Parathyroid adenoma (tissue), 2 donors: ENCODE data around the gene ZMYND12.
"Not testable (repeated sequence)": the region's sequence is repeated elsewhere in the genome, so short reads cannot be mapped to it uniquely, and the experiment has no call there.

Source experiments
- H2AFZ ChIP-seq: fragments of 300-600 bp; sonication (generic); one replicate; pipeline ENCODE4 v1.7.0; 2017; ENCODE audit warnings: antibody characterized with exemption, mild to moderate bottlenecking
- H3K27ac ChIP-seq: fragments of 300-600 bp; sonication (generic); one replicate; pipeline ENCODE4 v1.7.0; 2017
- H3K27me3 ChIP-seq: fragments of 300-600 bp; sonication (generic); one replicate; pipeline ENCODE4 v1.7.0; 2017; ENCODE audit warnings: low read length; ENCODE audit not compliant: control insufficient read depth, insufficient read depth
- H3K36me3 ChIP-seq: fragments of 300-600 bp; sonication (generic); one replicate; pipeline ENCODE4 v1.7.0; 2017; ENCODE audit warnings: low read length; ENCODE audit not compliant: control insufficient read depth, insufficient read depth
- H3K4me1 ChIP-seq: fragments of 300-600 bp; sonication (generic); one replicate; pipeline ENCODE4 v1.7.0; 2017; ENCODE audit warnings: control low read depth
- H3K4me2 ChIP-seq: fragments of 300-600 bp; sonication (generic); one replicate; pipeline ENCODE4 v1.7.0; 2017; ENCODE audit warnings: low read length
- H3K4me3 ChIP-seq: fragments of 300-600 bp; sonication (generic); one replicate; pipeline ENCODE4 v1.7.0; 2017; ENCODE audit warnings: low read depth, low read length
- H3K79me2 ChIP-seq: fragments of 300-600 bp; sonication (generic); one replicate; pipeline ENCODE4 v1.7.0; 2017; ENCODE audit warnings: control low read depth
- H3K9ac ChIP-seq: fragments of 300-600 bp; sonication (generic); one replicate; pipeline ENCODE4 v1.7.0; 2017; ENCODE audit warnings: mild to moderate bottlenecking
- H3K9me3 ChIP-seq: fragments of 300-600 bp; sonication (generic); one replicate; pipeline ENCODE4 v1.7.0; 2017; ENCODE audit warnings: low read length; ENCODE audit not compliant: control insufficient read depth
- CTCF ChIP-seq: fragments of 300-600 bp; sonication (generic); IDR thresholded peaks from one replicate; pipeline ENCODE4 v1.7.0; 2017; ENCODE audit warnings: antibody characterized with exemption, mild to moderate bottlenecking
- donor health status: primary hyperparathyroidism.

Gene ZMYND12

GRCh38 chr1:42482635-42483153 is 26.9 kb upstream of the ZMYND12 start:
- no peak overlapping the region for H3K9ac ChIP-seq
- no peak overlapping the region for H3K4me3 ChIP-seq
- no peaks in the 10 kb centered on the region for H3K27me3 ChIP-seq
- H2AFZ ChIP-seq, result no peak overlapping the region
- no peak overlapping the region for H3K4me2 ChIP-seq
- H3K9me3 ChIP-seq, result no peaks in the 10 kb centered on the region
- H3K79me2 ChIP-seq, result no peaks in the 10 kb centered on the region
- H3K27ac ChIP-seq, result no peak overlapping the region
- H3K36me3 ChIP-seq, result no peaks in the 10 kb centered on the region
- H3K4me1 ChIP-seq, result no peaks in the 10 kb centered on the region
- no peak for TF ChIP-seq CTCF

GRCh38 chr1:42480921-42481320 is 25.1 kb upstream of the ZMYND12 start:
- H3K27ac ChIP-seq, result no peak overlapping the region
- H3K4me2 ChIP-seq, result no peak overlapping the region
- no peak overlapping the region for H2AFZ ChIP-seq
- TF ChIP-seq CTCF, result no peak
- H3K79me2 ChIP-seq, result no peaks in the 10 kb centered on the region
- no peak overlapping the region for H3K4me3 ChIP-seq
- no peaks in the 10 kb centered on the region for H3K9me3 ChIP-seq
- no peaks in the 10 kb centered on the region for H3K27me3 ChIP-seq
- H3K36me3 ChIP-seq, result no peaks in the 10 kb centered on the region
- H3K4me1 ChIP-seq, result no peaks in the 10 kb centered on the region
- H3K9ac ChIP-seq, result no peak overlapping the region

GRCh38 chr1:42479621-42480020 is 23.8 kb upstream of the ZMYND12 start:
- no peaks in the 10 kb centered on the region for H3K27me3 ChIP-seq
- H3K36me3 ChIP-seq, result no peaks in the 10 kb centered on the region
- H3K9ac ChIP-seq, result no peak overlapping the region
- no peak overlapping the region for H2AFZ ChIP-seq
- no peak overlapping the region for H3K4me2 ChIP-seq
- no peaks in the 10 kb centered on the region for H3K79me2 ChIP-seq
- H3K4me3 ChIP-seq, result no peak overlapping the region
- no peaks in the 10 kb centered on the region for H3K9me3 ChIP-seq
- no peaks in the 10 kb centered on the region for H3K4me1 ChIP-seq
- H3K27ac ChIP-seq, result no peak overlapping the region
- TF ChIP-seq CTCF, result no peak

- Histone ChIP-seq H3K4me1 (no peaks in the 10 kb centered on the region), H3K27ac (no peak overlapping the region), H3K9me3 (no peaks in the 10 kb centered on the region), H3K4me3 (no peak overlapping the region), H3K79me2 (no peaks in the 10 kb centered on the region), H3K36me3 (no peaks in the 10 kb centered on the region), H3K4me2 (no peak overlapping the region), H3K9ac (no peak overlapping the region), H2AFZ (no peak overlapping the region), H3K27me3 (no peaks in the 10 kb centered on the region)
- no peak for TF ChIP-seq CTCF
These were observed 22.0 kb upstream of the ZMYND12 start for GRCh38 chr1:42477775-42478174.

- H2AFZ ChIP-seq, result not testable (repeated sequence)
These were observed 21.5 kb upstream of the ZMYND12 start for GRCh38 chr1:42477354-42477753.

More at GRCh38 chr1:42477354-42477753, 21.5 kb upstream of the ZMYND12 start:
- H3K27me3 ChIP-seq, H3K9me3 ChIP-seq, H3K36me3 ChIP-seq, H3K9ac ChIP-seq, H3K4me3 ChIP-seq, H3K4me2 ChIP-seq, H3K4me1 ChIP-seq, H3K79me2 ChIP-seq, H3K27ac ChIP-seq: not testable (repeated sequence)
